A549 treated with CpdA at 1 μM for 4 hours (cell line): ENCODE results near the gene NLRC3. TPM values are rescaled to one million over a fixed set of nuclear protein-coding genes. Genes with fewer than 3 reads are reported as not detected.

Experiments used
- total RNA-seq: library from RNA; stranded (reverse); fragments of 200-300 nt; extraction: Qiagen RNA extraction; gene quantifications from 5 replicates; pipeline ENCODE4 v1.2.3, GENCODE V29; 2022; ENCODE audit warnings: low read depth

NLRC3 gene, protein sequence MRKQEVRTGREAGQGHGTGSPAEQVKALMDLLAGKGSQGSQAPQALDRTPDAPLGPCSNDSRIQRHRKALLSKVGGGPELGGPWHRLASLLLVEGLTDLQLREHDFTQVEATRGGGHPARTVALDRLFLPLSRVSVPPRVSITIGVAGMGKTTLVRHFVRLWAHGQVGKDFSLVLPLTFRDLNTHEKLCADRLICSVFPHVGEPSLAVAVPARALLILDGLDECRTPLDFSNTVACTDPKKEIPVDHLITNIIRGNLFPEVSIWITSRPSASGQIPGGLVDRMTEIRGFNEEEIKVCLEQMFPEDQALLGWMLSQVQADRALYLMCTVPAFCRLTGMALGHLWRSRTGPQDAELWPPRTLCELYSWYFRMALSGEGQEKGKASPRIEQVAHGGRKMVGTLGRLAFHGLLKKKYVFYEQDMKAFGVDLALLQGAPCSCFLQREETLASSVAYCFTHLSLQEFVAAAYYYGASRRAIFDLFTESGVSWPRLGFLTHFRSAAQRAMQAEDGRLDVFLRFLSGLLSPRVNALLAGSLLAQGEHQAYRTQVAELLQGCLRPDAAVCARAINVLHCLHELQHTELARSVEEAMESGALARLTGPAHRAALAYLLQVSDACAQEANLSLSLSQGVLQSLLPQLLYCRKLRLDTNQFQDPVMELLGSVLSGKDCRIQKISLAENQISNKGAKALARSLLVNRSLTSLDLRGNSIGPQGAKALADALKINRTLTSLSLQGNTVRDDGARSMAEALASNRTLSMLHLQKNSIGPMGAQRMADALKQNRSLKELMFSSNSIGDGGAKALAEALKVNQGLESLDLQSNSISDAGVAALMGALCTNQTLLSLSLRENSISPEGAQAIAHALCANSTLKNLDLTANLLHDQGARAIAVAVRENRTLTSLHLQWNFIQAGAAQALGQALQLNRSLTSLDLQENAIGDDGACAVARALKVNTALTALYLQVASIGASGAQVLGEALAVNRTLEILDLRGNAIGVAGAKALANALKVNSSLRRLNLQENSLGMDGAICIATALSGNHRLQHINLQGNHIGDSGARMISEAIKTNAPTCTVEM
- total RNA-seq, result 0.01 to 0.05 TPM in 2 of 5 replicates, not detected in the others

DNA sequence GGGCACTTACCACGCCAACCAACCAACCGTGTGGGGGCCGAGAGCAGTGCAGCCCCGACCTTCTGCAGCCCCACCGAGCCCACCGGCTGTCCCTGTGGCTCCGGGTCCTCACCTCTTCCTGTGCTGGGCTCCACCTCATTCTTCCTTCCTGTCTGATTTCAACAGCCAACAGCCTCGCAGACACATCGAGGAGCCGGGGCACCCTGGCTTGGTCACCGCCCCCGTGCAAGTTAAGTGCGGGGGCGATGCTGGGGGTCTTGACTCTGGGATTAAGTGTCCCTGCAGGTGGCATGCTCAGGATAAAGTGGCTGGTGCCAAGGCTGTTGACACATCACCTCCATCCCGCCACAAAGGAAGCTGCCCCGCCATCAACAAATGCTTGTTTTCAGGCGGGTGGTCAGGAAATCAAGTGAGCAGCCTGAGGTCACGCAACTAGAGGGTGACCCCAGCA, at the start of gene NLRC3:
TSS of gene NLRC3 (minus strand) at position 102 of the 451 bp plus-strand sequence. CDS start 12,367 bp downstream, outside the sequence.

DNA sequence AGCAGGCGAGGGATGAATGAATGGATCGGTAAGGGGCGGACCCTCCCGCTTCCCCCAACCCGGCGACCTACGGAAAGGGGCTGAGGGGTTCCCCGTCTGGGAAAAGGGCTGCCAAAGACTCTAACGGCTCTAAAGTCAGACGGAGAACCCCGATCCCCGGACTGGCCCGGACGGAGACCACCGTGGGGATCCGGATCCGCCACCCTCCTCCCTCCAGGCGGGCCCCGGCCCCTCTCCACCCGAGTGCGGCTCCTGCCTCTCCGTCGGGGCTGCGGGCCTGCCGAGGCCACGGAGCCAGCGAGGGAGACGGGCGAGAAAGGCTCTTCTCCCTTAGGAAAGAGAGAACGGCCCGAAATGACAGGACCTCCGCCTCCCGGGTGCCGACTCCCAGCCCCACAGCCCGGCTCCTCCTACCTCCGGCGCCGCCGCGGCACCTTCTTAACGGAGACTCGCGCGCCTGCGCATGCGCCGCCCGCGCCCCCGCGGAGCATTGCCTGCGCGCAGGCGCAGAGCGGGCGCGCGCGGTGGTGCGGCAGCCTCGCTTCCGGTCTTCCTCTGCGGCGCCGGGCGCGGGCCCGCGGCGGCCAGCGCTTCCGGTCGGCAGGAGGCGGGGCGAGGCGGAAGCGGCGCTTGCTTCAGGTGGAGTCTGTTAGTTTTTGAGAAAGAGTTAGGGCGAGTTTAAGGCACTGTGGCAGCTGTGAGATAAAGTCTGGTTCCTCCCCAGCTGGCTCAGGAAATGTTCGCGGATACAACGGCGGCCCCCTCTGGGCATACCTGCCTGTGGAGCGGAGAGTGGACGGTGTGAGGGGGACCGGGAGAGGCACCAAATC, 34.2 kb upstream of the NLRC3 start, which contains the start of gene SLX4:
TSS of gene SLX4 (minus strand) at position 461 of the 830 bp plus-strand sequence. CDS start 2,642 bp downstream, outside the sequence.

DNA sequence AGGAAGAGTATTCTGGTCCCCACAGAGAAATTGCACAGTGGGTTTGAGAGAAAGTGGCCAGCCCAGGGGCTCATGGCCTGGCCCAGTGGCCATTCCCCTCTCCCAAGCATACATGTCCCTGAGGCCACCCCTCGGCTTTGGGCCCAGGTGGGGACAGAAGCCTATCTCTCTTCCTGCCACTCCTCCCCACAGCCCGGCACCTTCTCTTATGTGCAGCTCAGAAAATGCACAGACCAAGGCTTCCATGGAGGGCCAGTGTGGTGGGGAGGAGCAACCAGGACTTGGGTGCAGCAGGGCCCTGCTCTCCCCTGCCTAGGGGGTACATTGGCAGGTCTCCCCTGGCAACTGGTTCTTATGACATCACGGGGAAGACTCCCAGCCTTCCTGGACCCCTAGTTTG, 82.0 kb downstream of the NLRC3 start, which contains the start of gene C16orf90:
TSS of gene C16orf90 (minus strand) at position 314 of the 400 bp plus-strand sequence. CDS start at position 246, 68 bp downstream.

Other genes with a start within 250 kb of the NLRC3 start
- not detected in 5 replicates for gene OR2C1, start 221.5 kb downstream of the NLRC3 start, total RNA-seq
- 9.6 to 19.4 TPM (median 14.7 TPM) in 5 replicates for gene ZSCAN32, start 176.4 kb downstream of the NLRC3 start, total RNA-seq
- gene ZNF174, start 176.2 kb downstream of the NLRC3 start, total RNA-seq, result 13.0 to 16.8 TPM (median 14.3 TPM) in 5 replicates
- gene ZNF597, start 133.9 kb downstream of the NLRC3 start, total RNA-seq, result 0.90 to 1.3 TPM (median 1.1 TPM) in 5 replicates
- 50.7 to 54.8 TPM (median 51.4 TPM) in 5 replicates for gene NAA60, start 133.7 kb downstream of the NLRC3 start, total RNA-seq
- gene C16orf90, start 81.9 kb downstream of the NLRC3 start, total RNA-seq, result not detected in 5 replicates
- 17.2 to 22.9 TPM (median 19.4 TPM) in 5 replicates for gene CLUAP1, start 76.4 kb downstream of the NLRC3 start, total RNA-seq
- gene SLX4, start 34.2 kb upstream of the NLRC3 start, total RNA-seq, result 4.2 to 6.0 TPM (median 5.2 TPM) in 5 replicates
- gene DNASE1, start 77.3 kb upstream of the NLRC3 start, total RNA-seq, result 1.9 to 5.2 TPM (median 4.2 TPM) in 5 replicates
- gene TRAP1, start 140.1 kb upstream of the NLRC3 start, total RNA-seq, result 112 to 140 TPM (median 133 TPM) in 5 replicates